GM19324 (cell line): ENCODE measurements around the gene KCNMB2.

Source experiments
- ATAC-seq: cut with Tn5 transposase; IDR thresholded peaks from one replicate; pipeline ENCODE4 v1.9.1; 2021; ENCODE audit warnings: mild to moderate bottlenecking, moderate library complexity; ENCODE audit not compliant: unreplicated experiment, low FRiP score

KCNMB2 gene

DNA sequence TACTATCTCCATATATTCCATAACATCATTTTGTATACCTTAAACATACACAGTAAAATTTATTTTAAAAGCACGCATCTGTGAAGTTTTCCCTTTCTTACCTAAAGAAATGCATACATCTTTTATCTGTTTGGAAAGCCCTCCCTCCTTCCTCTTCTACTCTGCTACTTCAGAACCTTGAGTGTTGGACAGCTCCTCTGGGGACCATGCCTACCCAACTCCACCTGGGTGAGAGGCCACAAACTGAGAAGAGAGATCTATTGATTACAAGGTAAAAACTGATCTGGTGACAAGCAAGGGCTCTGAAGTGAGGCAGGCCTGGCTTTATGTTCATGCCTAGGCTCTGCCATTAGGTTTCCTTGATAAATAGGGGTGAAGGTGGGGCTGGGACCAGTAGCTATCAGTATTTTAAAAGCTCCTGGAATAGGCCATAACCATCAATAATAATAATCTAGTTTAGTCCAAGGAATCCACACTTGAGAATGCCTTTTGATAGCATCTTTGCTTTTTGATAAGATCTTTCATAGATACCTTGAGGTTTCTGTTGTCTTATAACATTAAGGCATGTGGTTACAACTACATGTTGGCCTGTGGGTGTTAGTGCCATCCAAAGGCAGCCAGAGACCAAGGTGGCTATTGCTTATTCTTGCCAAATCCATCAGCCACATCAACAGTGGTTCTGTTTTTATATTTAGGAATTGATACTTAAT is 148.8 kb downstream of the KCNMB2 start:
- ATAC-seq = peak; percentile 63

DNA sequence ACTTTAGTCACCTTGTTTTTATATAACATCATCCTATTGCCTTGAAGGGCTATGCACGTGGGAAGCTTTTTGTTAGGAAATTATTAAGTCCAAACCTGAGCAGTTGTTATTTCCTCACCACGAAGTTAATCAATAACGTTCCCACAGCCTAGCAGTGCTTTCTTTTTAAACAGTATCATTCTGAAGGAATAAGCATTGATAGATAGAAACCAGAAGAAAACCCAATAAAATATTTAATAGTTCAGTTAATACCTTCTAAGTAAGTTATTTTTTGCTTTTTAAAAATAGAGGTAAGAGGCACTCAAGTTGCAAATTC is 149.3 kb downstream of the KCNMB2 start:
- peak; percentile 34 for ATAC-seq

DNA sequence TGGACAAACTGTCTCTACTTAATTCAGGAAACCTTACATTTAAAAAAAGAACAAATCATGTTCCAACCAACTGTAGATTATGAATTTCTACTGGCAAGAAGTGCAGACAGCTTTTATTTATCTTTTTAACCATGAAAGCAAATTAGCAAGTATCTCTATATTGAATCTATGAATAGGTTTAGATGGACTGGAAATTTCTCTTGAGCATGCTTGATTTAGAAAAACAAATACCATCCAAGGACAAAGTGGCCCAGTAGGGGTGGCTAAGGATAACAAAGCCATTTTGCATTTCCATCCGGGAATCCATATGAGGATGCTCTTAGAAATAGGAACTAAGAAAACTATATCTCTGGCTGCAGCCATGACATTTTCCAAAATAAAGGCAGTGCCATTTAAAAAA is 150.6 kb downstream of the KCNMB2 start:
- no peak for ATAC-seq

DNA sequence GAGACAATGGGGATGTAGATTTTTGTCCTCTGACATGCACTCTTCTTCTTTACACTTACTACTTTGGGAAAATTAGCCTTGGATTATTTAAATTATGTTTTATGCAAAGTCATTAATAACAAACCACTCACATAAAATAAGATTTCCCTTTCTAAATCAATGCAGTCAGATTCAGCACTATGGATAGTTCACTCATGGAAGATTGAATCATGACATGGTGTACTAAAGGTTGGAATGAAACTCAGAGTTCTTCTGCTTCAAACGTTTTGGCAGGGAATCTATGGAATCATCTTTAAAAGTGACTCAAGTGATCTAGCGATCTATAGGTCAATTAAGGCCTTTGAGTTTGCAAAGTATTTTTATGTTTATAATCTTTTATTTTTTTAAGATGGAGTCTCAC is 154.3 kb downstream of the KCNMB2 start:
- ATAC-seq = no peak

DNA sequence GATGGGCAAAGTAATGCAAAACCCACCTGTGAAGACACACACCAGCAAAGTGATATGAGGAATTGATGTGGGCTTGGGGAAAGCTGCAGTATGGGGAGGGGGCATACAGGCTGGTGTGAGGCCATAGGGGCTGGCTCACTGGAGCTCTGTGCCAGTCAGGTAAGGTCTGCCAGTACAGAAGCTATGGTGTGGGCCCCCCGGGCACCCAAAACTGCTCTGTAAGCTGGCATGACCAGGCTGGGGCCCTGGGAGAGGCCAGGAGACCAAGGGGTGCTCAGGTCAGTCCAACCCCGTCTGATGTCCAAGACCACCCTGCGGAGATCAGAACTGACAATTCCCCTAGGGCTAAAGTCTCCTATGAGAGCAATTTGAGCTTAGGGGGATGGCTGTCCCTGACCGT is 163.1 kb downstream of the KCNMB2 start:
- no peak for ATAC-seq

DNA sequence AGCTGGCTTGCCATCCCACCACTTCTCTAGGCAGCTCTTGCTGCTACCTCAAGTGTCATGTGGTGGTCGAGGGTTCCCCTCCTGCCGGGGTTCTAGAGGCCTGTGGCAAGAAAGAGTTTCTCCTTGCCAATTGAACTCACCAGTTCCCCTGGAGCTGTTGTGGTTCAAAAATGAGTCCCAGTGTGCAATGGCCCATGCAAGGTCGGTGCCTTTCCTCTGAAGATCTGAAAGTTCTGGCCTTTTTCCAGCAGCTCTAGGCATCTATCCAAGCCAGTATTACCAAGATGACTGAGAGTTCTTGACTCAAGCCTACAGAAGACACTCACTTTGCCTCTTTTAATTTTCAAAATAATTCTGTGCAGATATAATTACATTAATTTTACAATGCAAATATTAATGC is 163.6 kb downstream of the KCNMB2 start:
- ATAC-seq = no peak

DNA sequence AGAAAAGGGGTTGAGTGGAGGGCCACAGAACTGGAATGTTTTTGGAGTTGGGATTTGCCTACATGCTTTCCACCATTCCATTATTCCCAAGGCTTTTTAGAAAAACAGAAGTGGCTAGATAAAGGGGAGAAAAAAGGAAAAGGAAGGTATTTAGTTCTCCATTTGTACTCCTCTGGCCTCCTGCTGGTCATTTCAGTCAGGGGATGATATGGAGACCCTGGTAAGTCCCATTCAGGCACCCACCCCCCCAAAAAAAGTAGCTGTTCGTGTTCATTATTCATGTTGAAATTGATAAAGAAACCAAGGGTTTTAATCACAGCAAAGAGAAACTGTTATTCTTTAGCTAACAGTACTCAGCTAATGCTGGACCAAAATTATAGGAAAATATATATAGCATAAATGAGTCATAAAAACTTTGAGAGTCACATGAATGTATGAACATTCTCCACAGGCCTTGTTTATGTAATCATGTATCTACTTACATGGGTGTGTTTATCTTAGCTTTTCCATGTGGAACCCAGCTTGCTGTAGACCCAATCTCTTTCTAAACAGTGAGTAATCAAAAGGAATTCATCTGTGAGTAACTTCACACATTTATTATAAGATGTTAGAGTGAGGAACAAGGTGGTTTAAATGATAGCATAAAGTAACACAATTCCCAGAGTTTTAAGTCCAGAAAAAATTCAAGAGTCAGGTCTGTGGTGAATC is 167.2 kb downstream of the KCNMB2 start:
- no peak for ATAC-seq

DNA sequence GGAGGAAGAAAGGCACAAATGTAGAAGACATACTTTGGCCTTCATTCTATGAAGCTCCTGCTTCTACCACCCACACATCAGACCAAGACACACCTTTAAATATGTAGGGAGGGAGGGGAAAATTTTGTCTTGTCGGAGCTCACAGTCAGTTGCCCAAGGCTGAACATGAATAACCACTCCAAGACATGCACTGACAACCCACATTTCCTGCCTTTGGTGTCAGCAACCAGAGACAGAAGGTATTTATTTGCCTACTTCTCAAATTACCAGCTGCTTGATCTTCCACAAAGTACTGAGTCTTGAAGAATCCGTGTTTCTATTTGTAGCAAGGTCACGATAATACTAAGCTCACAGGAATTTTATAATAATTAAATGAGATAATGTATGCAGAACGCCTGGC is 169.7 kb downstream of the KCNMB2 start:
- no peak for ATAC-seq

DNA sequence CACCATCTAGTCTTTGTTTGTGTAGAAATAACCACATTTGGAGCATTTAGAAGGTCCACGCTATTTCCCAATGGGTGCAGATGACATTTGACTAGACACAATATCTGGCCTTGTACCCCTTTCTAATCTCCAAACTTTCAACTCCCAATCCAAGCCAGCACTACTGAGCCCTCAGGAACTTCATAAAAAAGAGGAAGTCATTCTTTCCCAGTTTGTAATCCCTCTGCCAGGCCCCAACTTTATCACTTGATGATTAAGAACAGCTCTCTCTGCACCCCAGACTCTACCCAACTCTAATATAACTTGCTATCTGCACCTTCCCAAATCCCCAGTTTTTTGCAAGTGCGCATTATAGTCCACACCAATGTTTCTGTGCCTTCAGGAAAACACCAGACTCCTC is 170.2 kb downstream of the KCNMB2 start:
- no peak for ATAC-seq

DNA sequence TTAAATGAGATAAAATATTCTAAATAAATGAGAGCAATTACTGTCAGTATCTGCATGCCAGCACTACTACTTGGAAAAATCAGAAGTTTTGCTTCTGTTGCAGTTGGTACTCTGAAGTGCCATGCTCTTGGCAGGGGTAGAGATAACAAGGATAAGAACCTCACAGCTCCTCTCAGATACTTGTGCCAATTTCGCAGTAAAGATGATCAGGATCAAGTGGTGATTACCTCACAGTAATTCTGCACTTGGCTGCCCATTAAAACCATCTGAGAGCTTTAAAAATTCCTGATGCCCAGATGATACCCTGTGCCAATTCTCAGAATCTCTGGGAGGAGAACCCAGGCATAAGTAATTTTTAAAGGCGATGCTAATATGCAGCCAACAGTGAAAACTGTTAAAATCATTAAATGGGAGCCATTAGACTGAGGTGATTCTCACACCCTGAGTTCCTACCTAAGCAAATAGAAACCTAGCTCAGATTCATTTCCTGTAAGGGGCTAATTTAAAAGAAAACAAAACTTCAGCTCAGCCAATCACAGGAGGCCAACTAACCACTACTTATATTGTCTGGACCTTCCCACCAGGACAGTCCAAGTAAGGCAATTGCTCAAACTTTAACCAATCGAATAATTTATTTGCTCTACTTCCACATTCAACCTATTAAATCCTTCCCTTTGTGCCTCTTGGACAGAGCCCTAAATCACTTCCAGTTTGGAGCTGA is 171.2 kb downstream of the KCNMB2 start:
- ATAC-seq = peak; percentile 81

DNA sequence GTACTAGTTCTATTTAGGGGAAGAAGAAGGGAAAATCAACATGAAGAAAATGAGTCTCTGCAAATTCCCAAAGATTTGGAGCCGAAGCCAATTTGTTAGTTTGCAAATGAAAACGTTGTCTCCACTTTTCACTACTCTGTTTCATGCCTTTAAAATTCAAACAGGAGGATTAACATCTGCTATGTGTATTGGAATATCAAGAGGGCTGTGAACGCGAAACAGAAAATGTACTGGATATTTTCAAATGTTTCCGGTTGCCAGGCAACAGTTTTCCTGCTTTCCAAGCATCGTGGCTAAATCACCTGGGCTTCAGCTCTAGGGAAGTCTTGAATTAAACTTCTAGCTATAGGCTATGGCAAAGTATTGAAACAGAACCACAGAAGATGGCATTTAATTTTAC is 172.8 kb downstream of the KCNMB2 start:
- ATAC-seq = no peak

DNA sequence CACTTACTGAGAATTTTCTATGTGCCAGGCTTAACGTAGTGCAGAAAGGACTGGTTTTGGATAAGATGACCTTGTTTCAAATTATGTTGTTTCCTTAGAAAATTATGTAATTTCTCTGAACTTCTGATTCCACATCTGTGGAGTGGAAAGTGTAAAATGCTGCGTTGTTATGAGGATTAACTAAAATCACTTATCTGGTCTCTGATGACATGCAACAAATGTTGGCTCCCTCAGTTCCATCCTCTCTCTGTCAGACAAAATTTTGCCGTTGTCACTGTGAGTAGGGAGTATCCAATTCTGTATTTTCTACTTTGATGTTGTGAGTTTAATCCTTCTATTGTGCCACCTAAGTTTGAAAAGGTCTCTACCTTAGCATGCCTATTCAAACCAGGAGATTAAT is 175.5 kb downstream of the KCNMB2 start:
- ATAC-seq = no peak

DNA sequence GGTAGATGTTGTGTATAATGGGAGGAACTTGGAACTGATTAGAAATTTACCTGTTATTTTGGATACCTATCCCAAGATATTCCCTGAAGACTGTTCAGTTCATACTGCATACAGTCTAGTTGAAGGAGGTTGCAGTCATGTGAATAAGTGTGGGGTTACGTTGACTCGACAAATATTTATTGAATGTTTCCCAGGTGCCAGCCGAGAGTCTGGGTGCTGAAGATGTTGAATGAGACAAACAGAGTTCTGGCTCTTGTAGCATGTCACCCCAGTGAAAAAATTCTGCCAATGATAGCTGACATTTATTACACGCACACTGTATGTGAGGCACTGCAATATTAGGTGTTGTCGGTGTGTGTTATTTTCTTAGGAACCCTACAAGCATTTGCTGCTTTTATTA is 176.0 kb downstream of the KCNMB2 start:
- no peak for ATAC-seq

DNA sequence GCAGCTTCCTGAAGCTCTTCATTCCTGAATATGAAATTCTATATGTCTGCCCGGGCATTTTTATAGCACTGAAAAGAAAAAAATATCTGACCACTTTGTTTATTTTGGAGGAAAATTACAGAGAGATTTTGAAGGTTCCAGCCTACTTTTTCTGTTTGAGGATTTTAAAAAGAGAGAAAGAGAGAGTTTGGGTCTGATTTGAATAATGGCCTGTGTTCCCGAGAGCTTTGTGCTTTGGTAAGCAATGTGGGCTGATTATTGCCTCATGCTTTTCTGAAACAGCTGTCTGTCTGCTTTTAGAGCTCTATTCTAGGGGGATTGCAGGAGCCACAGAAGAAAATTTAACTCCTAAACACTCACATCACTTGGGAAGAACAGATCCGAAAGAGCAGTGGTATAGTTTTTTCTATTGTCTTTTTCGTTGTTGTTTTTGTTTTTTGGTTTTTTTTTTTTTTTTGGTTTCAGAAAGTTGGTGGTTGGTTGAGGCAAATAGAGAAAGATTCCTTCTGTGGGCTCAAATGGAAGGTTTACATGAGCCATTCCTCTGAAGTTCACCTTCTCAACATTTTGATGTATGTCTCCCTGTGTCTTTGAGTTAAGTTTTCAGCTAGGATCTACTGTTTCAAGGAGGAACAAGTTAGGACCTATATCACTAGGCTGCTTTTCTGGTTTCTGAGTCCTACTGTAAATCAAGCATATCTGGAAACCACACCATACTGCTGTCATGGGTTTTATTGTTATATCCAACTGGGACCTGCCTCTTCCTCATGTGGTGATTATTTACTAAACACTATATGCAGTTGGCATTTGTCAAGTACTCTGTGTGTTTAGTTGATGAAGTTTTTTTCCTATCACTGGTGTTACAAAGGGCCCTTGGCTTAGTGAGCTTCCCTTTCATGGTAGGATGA is 178.9 kb downstream of the KCNMB2 start:
- no peak for ATAC-seq

DNA sequence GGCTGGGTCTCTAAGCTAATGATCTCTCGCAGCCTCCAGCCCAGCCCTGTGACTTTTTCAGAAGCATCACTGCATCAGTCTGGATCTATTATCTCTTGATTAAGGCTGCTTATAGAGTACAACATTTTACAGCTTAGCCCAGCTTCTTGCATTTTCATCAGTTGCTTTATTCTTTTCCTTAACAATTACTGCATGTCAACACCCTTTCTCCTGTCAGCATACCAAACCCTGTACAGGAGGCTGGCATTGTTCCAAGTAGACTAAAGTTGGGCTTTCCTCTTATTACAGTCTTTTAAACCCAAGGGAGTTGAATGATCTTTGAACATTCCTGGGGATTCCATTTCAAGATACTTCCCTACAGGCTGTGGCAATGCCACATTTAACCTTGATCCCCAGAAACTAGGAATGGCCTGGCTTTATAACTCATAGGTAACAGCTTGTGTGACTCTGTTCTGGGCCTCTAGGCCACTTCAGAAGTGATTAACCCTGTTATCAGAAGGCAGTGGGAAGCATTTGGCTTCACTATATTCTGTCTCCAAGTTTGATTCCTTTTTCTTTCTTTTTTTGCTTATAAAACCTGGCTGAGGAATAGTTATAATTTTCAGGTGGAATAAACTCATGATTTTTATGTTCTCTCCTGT is 182.9 kb downstream of the KCNMB2 start:
- ATAC-seq = no peak

DNA sequence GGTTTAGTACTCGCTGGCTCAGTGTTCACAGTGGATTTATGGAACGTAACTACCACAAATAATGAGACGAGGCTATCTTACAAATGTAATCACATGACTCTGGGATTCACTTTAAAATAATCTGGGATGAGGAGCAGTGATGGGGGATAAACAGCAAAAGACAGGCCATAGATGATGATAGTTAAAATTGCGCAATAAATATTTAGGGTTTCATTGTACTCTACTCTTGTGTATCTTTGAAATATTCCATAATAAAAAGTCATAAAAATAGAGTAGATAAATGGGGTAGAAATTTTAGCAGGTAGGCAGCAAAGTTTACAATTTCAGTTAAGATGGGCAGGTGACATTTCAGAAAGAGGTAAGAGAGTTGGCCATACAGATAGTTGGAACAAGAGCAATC is 196.6 kb downstream of the KCNMB2 start:
- no peak for ATAC-seq

DNA sequence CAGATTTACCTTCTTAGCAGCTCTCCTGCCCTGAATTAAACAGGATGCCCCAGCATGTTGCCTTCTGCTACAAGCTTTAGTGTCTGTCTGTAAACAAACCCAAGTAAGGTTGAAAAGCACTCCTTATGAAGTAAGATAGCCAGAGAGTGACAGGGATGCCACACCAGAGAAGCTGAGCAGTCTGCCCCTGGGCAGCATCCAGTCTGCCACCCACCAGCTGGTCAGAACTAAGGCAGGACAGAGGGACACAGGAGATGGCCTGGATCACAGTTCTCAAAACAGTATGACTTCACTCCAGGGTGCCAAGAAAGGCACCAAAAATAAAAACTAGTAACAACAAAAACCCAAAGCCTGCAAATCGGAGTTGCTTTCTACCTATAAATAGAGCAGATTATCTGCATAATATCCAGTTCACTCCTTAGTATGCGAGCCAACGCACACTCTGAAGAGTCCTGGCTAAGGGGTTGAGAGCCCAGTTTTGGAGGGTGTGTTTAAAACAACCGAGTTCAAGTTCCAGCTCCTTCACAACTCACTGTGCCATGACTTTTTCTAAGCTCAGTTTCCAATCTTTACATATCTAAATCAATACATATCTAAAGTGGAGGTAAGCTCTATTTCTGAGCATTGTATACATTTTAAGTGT is 198.9 kb downstream of the KCNMB2 start:
- ATAC-seq = no peak

DNA sequence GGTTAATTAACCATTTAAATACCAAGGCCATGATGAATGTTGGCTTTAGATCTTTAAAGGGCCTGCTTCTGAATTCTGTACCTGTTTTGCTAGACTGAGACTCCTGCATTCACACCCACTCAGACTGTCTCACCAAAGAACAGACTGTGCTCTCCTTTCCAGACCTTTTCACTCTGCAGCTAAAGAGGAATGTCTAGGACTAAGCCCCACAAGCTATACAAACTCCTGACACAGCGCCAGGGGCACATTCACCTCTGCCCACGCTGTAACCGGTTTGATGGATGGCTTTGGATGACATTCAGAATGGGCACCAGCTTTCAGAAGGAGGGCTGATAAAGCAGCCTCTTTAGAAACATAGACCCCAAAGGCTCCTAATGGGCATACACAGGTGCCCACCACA is 200.1 kb downstream of the KCNMB2 start:
- ATAC-seq = no peak

DNA sequence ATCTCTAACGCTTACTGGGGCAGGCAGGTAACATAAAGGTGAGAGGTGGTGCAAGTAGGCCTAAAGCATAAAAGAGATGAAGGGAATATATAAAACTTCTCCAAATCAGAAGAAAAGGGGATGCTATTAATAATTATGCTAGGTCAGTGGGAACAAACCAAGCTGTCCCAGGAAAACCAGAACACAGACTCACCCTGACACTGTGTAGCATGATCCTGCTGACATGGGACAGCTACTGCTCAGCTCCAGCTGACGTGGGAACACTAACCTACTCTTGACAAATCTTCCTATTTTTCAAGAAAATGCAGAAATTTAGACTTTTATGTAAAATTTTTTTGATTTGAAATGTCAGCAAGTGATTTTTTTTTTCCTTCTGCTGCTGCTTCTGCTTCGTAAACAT is 203.5 kb downstream of the KCNMB2 start:
- ATAC-seq = no peak

DNA sequence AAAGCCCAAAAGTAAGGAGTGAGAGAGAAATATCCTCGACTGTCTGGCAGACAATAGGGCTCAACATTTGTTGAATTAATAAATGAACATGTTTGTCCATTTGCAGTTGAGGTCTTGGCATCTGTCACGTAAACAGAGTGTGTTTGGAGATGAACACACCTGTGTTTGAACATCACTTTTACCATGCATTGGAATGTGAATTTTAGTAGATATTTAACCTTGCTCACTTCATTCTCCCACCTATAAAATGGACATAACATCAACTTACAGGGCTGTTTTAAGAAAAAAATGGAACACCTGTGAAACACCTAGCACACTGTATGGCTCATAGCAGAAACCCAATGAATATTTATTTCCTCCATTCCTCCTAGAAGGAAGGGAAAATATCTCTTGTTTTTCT is 204.8 kb downstream of the KCNMB2 start:
- ATAC-seq = no peak
